ENCODE data around the gene ABCB1. TPM values are rescaled to one million over a fixed set of nuclear protein-coding genes. Genes with fewer than 3 reads are reported as not detected.

ABCB1 gene
- polyA plus RNA-seq, 1 donor (not counting 4 experiments of a cell fraction or from before 2014, with no cell fraction given) = 0.13 TPM

- H2AFZ ChIP-seq (ENCODE audit: control insufficient read depth, low read length) = no peak overlapping the region
- no peaks in the 10 kb centered on the region for H3K9me3 ChIP-seq (ENCODE audit: control insufficient read depth, low read depth, low read length)
- FAIRE-seq = no peak
- H3K27ac ChIP-seq (ENCODE audit: control insufficient read depth, insufficient read depth, low read length) = no peak overlapping the region
- H3K36me3 ChIP-seq (ENCODE audit: control insufficient read depth in 2 of 2, extremely low read depth in 1 of 2, insufficient read depth in 2 of 2, low read length in 2 of 2) = no peaks in the 10 kb centered on the region
- H3K4me3 ChIP-seq (ENCODE audit: control insufficient read depth in 2 of 3, extremely low read depth in 1 of 3, insufficient read depth in 2 of 3, low read depth in 1 of 3, low read length in 3 of 3) = no peak overlapping the region
- no peaks in the 10 kb centered on the region for H3K27me3 ChIP-seq (ENCODE audit: control insufficient read depth, extremely low read depth, insufficient read depth, low read length)
- H4K20me1 ChIP-seq (ENCODE audit: control insufficient read depth, extremely low read depth, insufficient read depth, low read length) = no peaks in the 10 kb centered on the region
- H3K9ac ChIP-seq (ENCODE audit: control insufficient read depth, extremely low read depth, insufficient read depth, low read length) = no peak overlapping the region
- no peak overlapping the region for H3K4me2 ChIP-seq (ENCODE audit: control insufficient read depth, extremely low read depth, insufficient read depth, low read depth, low read length)
- DNase-seq (ENCODE audit: low read depth, low spot score) = no peak
- dilution Hi-C loops (cut with MboI; ENCODE audit: extremely low pct_ligation_motif_present, low sequenced_read_pairs) = no loop called here
- no peak for TF ChIP-seq CTCF (optimal IDR thresholded peaks at IDR 0.05 in 1 of 3, IDR thresholded peaks at IDR 0.05 in 1 of 3, conservative IDR thresholded peaks at IDR 0.05 in 1 of 3; ENCODE audit: extremely low read depth in 1 of 3, insufficient read depth in 2 of 3, low read length in 3 of 3)
- no peak for TF ChIP-seq EZH2 (IDR thresholded peaks at IDR 0.05; ENCODE audit: low read length)
- H3K9me1 ChIP-seq (ENCODE audit: control insufficient read depth, extremely low read depth, insufficient read depth, low read length) = no peaks in the 10 kb centered on the region
- H3K4me1 ChIP-seq (ENCODE audit: control insufficient read depth, extremely low read depth, insufficient read depth, low read length) = no peaks in the 10 kb centered on the region
- H3K79me2 ChIP-seq (ENCODE audit: control insufficient read depth, insufficient read depth, low read length) = no peaks in the 10 kb centered on the region
These were observed 57.1 kb downstream of the ABCB1 start for GRCh38 chr7:87543623-87544022.

- H3K27ac ChIP-seq (ENCODE audit: control insufficient read depth, insufficient read depth, low read length) = no peak overlapping the region
- no peak overlapping the region for H3K9ac ChIP-seq (ENCODE audit: control insufficient read depth, extremely low read depth, insufficient read depth, low read length)
- no peak overlapping the region for H3K4me2 ChIP-seq (ENCODE audit: control insufficient read depth, extremely low read depth, insufficient read depth, low read depth, low read length)
- no peak for TF ChIP-seq CTCF (optimal IDR thresholded peaks at IDR 0.05 in 1 of 3, IDR thresholded peaks at IDR 0.05 in 1 of 3, conservative IDR thresholded peaks at IDR 0.05 in 1 of 3; ENCODE audit: extremely low read depth in 1 of 3, insufficient read depth in 2 of 3, low read length in 3 of 3)
- no peak for TF ChIP-seq EZH2 (IDR thresholded peaks at IDR 0.05; ENCODE audit: low read length)
- FAIRE-seq (no peak), DNase-seq (ENCODE audit: low read depth, low spot score) (no peak)
- no peaks in the 10 kb centered on the region for H3K9me1 ChIP-seq (ENCODE audit: control insufficient read depth, extremely low read depth, insufficient read depth, low read length)
- dilution Hi-C loops (cut with MboI; ENCODE audit: extremely low pct_ligation_motif_present, low sequenced_read_pairs) = no loop called here
- H3K4me3 ChIP-seq (ENCODE audit: control insufficient read depth in 2 of 3, extremely low read depth in 1 of 3, insufficient read depth in 2 of 3, low read depth in 1 of 3, low read length in 3 of 3) = no peak overlapping the region
- no peaks in the 10 kb centered on the region for H3K36me3 ChIP-seq (ENCODE audit: control insufficient read depth in 2 of 2, extremely low read depth in 1 of 2, insufficient read depth in 2 of 2, low read length in 2 of 2)
- H3K27me3 ChIP-seq (ENCODE audit: control insufficient read depth, extremely low read depth, insufficient read depth, low read length) = no peaks in the 10 kb centered on the region
- no peaks in the 10 kb centered on the region for H4K20me1 ChIP-seq (ENCODE audit: control insufficient read depth, extremely low read depth, insufficient read depth, low read length)
- H2AFZ ChIP-seq (ENCODE audit: control insufficient read depth, low read length) = no peak overlapping the region
- H3K79me2 ChIP-seq (ENCODE audit: control insufficient read depth, insufficient read depth, low read length) = no peaks in the 10 kb centered on the region
- H3K9me3 ChIP-seq (ENCODE audit: control insufficient read depth, low read depth, low read length) = no peaks in the 10 kb centered on the region
- H3K4me1 ChIP-seq (ENCODE audit: control insufficient read depth, extremely low read depth, insufficient read depth, low read length) = no peaks in the 10 kb centered on the region
These were observed 59.0 kb downstream of the ABCB1 start for GRCh38 chr7:87541648-87542047.

Data from keratinocyte (primary cell).